Muscle of leg (tissue), 11 donors: ENCODE measurements around the gene EGR4. TPM values are rescaled to one million over a fixed set of nuclear protein-coding genes. Genes with fewer than 3 reads are reported as not detected.

Experiments
- DNase-seq: peaks from one replicate; pipeline ENCODE4 v3.0.0; 2013
- H3K27ac ChIP-seq: one replicate; pipeline ENCODE4 v1.5.1; 2013; ENCODE audit warnings: mild to moderate bottlenecking, low read length, control low read depth
- H3K27me3 ChIP-seq: one replicate; pipeline ENCODE4 v1.6.1; 2013; ENCODE audit warnings: low read length; ENCODE audit not compliant: control insufficient read depth, insufficient read depth
- H3K36me3 ChIP-seq: one replicate; pipeline ENCODE4 v1.6.1; 2013; ENCODE audit warnings: low read length; ENCODE audit not compliant: control insufficient read depth, insufficient read depth
- H3K4me1 ChIP-seq: one replicate; pipeline ENCODE4 v1.6.1; 2013; ENCODE audit warnings: low read length; ENCODE audit not compliant: control insufficient read depth, insufficient read depth
- H3K4me3 ChIP-seq: one replicate; pipeline ENCODE4 v1.5.1; 2013; ENCODE audit warnings: low read length, control low read depth
- H3K9me3 ChIP-seq: replicated peaks from 2 replicates; pipeline ENCODE4 v1.6.1; 2013; ENCODE audit warnings: low read depth, low read length; ENCODE audit not compliant: control insufficient read depth
- WGBS: methylation state at CpG from one replicate; pipeline ENCODE4 v1.1.5; 2013; ENCODE audit warnings: missing lambda C conversion rate; ENCODE audit not compliant: insufficient coverage; 5-methylcytosine and 5-hydroxymethylcytosine counted together
- polyA plus RNA-seq, 8 donors: library from polyadenylated mRNA; unstranded; fragments of 120-200 nt; gene quantifications; one replicate each; pipeline versions ENCODE4 v1.2.1 to v1.2.3, GENCODE V29; 2013; ENCODE audit warnings: inconsistent platforms in 1 of 8, low replicate concordance in 1 of 8; ENCODE audit not compliant: insufficient read length in 8 of 8, insufficient read depth in 1 of 8
- total RNA-seq: library from RNA; stranded (reverse); fragments of 120-200 nt; gene quantifications from one replicate; pipeline ENCODE4 v1.2.4, GENCODE V29; 2013

The EGR4 gene
- total and polyA plus RNA-seq, 9 donors = 0.06 TPM; not detected in 8

DNA sequence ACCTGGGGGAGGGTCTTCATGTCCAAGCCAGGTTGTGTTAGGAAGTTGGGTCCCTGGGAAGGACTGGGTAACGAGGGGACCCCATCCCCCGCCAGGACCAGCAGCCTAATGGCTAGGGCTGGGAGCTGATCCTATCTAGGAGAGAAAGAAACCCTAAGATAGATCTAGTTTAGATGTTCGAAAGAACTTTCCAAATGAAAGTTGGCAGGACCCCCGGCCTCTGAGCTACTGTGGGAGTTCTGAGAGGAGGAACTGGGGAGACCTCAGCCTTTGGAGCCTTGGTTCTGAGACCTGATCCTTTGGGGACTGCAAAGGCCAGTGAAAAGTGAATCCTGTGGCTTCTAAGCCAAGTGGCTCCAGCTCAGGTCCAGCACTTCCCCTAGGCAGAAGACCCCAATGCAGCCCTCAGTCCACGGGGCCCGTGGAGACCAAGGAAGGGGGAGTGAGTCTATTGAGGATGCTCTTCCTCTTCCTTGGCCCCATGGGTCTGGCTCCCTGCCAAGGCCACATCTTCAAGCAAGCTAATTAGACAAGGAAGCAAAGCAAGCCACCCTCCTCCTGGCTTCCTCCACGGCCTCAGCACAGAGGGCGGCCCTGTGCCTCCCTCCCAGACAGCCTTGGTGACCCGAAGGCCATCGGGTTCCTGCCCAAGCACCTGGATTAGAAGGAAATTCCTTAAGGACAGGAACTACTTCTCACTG is 35.8 kb downstream of the EGR4 start:
- Histone ChIP-seq H3K4me3 (no peak overlapping the region), H3K4me1 (no peaks in the 10 kb centered on the region), H3K36me3 (peaks cover 30% of the 10 kb centered on the region), H3K27me3 (peaks cover 2% of the 10 kb centered on the region), H3K9me3 (no peaks in the 10 kb centered on the region), H3K27ac (no peak overlapping the region)
- peak; percentile 27 for DNase-seq
- 88% methylated on average over 6 of the region's 10 CpGs for WGBS

DNA sequence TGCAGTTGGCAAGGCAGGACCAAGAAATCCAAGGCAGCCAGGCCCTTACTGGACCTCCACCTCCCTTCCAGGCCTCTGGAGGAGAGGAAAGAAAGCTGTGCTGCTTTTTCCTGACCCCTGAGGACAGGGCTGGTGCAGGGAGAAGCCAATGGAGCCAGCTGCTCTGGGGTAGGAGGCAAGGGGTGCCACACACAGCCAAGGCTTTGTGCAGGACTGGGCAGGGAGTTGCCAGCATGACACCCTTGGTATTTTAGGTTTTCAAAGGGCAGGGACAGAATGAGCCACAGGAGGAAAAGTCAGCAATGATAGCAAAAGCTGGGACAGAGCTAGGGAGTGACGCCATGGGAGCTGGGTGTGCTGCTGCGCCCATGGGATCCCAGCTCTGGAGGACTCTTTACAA is 36.3 kb downstream of the EGR4 start:
- H3K36me3 ChIP-seq = peaks cover 35% of the 10 kb centered on the region
- H3K4me3 ChIP-seq = no peak overlapping the region
- peaks cover 2% of the 10 kb centered on the region for H3K27me3 ChIP-seq
- DNase-seq = no peak
- H3K9me3 ChIP-seq = no peaks in the 10 kb centered on the region
- no peaks in the 10 kb centered on the region for H3K4me1 ChIP-seq
- WGBS = 86% methylated on average over 2 of the region's 2 CpGs
- H3K27ac ChIP-seq = no peak overlapping the region

DNA sequence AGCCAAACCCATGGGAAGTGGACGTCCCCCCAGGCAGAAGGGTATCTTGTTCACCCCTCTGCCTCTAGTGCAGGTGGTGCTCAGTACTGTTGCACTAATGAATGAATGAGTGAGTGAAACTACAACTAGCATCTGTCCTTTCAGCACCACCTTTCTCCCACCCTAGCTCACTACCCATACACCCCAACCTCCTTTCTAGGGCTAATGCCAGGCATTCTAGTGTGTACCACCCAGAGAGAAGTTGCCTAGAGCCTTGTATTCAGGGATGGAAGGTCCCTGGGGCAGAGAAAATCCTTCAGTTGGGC is 36.8 kb downstream of the EGR4 start:
- Histone ChIP-seq H3K27me3 (peaks cover 2% of the 10 kb centered on the region), H3K27ac (no peak overlapping the region), H3K4me1 (no peaks in the 10 kb centered on the region), H3K9me3 (no peaks in the 10 kb centered on the region), H3K36me3 (peaks cover 39% of the 10 kb centered on the region), H3K4me3 (no peak overlapping the region)
- WGBS = 40% methylated on average over 1 of the region's 1 CpG
- no peak for DNase-seq

DNA sequence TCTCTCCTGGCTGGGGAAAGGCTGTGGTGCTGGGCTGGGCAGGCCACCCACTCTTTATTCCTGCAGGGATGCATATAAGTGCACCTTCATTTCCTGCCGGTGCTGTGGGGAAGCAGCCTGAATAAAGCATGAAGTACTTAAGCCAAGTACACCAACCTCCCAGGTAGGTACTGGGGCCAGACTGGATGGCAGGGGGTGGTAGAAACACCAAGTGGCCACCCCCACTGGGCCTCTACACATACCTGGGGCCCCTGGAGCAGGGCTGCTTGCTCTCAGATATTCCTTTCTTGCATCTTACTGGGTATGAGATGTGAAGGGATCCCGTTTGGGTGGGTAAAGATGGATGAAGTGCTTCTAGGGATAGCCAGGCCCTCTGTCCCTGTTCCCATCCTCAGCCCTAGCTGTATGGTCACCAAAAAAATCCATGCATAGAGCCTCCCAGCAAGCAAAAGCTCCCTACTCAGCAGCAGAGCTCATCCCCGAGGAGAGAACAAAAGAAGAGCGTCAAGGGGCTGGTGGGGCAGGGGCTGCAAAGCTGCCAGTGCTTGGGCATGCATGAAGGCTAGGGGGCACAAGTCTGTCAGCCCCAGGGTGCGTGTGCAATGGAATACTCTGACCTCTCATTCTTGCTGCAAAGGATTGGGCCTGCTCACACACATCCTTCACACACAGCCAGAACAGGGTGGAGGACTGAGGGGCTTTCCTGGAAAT is 37.3 kb downstream of the EGR4 start:
- Histone ChIP-seq H3K4me3 (no peak overlapping the region), H3K36me3 (peaks cover 44% of the 10 kb centered on the region), H3K9me3 (no peaks in the 10 kb centered on the region), H3K27me3 (peaks cover 2% of the 10 kb centered on the region), H3K4me1 (no peaks in the 10 kb centered on the region), H3K27ac (no peak overlapping the region)
- DNase-seq = no peak
- no CpG with 5 or more reads among the region's 5 CpGs for WGBS

DNA sequence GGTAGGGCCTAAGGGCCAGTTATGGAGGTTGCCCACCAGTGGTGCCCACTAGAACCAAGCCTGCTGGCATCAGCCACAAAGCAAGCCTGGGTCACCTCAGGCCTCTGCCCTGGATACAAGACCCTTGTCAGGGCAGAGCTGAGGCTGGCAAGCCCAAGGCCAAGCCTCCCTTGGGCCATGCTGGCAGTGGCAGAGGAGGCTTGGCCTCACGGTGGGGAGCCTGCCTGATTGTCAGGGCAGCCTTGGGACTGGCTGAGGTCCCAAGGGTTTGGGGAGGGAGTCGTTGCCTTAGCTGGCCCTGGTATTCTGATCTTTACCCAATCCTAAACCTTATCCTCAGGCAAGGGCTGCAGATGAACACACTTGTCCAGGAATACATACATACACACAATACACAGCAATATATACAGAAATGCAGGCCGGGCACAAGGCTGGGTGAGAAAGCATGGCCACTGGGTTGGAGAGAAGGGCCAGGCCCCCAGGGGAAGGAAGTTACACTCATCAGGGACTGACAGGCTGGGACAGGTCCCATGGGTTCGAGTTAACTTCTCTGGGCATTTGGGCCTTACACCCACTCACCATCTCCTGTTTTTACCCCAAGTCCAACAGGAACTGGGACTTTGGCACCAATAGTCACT is 38.2 kb downstream of the EGR4 start:
- no peak for DNase-seq
- H3K4me3 ChIP-seq = no peak overlapping the region
- no peak overlapping the region for H3K27ac ChIP-seq
- H3K9me3 ChIP-seq = no peaks in the 10 kb centered on the region
- peaks cover 53% of the 10 kb centered on the region for H3K36me3 ChIP-seq
- no peaks in the 10 kb centered on the region for H3K4me1 ChIP-seq
- 17% methylated on average over 1 of the region's 4 CpGs for WGBS
- H3K27me3 ChIP-seq = no peaks in the 10 kb centered on the region

DNA sequence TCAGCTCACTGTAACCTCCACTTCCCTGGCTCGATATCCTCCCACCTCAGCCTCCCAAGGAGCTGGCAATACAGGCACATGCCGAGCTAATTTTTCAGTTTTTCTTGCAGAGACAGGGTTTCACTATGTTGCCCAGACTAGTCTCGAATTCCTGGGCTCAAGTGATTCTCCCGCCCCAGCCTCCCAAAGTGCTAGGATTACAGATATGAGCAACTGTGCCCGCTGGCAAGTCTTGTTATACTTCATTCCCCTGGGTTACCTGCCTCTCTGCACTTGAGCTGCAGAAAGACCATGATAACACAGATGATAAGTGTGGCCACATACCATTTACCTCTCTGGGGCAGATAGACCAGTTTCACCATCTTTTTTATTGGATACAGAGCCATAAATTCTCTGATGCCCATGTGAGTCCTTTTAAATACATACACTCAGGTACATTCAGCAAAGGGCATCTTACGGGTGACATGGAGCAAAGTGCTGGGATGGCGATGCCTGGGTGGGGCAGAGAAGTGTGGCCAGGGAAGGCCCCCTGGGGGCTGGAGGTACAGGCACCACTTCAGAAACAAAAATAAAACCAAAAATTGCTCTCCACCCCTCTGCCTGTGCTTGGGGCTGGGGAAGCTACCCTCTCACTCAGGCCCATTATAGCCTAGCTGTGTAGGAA is 38.9 kb downstream of the EGR4 start:
- Histone ChIP-seq H3K36me3 (peaks cover 60% of the 10 kb centered on the region), H3K4me1 (no peaks in the 10 kb centered on the region)
- WGBS = 86% methylated on average over 5 of the region's 7 CpGs

DNA sequence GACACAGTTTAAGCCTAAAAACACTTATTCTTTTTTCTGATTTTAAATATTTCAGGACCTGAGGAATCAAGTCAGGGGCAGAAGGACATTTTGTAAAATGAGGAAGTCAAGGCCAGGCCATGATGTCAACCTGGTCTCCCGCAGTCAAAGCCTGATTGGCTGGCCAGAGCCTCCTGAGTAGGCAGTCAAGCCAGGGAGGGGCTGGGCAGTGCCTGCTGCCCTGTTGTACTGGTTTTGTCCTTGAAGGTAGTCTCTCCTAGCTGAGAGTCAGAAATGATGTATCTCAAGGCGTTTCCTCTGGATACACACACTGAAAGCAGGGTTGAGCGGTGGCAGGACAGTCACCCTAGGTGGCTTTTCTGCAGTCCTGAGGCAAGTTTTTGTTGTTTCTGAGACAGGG is 39.4 kb downstream of the EGR4 start:
- H3K4me1 ChIP-seq = no peaks in the 10 kb centered on the region
- no peaks in the 10 kb centered on the region for H3K27me3 ChIP-seq
- H3K36me3 ChIP-seq = peaks cover 66% of the 10 kb centered on the region
- no peak overlapping the region for H3K4me3 ChIP-seq
- 85% methylated on average over 2 of the region's 3 CpGs for WGBS
- H3K9me3 ChIP-seq = no peaks in the 10 kb centered on the region
- no peak overlapping the region for H3K27ac ChIP-seq
- no peak for DNase-seq

More for the DNA sequence above, 38.9 kb downstream of the EGR4 start:
- Histone ChIP-seq H3K27ac (no peak overlapping the region), H3K4me3 (no peak overlapping the region), H3K27me3 (no peaks in the 10 kb centered on the region), H3K9me3 (no peaks in the 10 kb centered on the region)
- DNase-seq = no peak

DNA sequence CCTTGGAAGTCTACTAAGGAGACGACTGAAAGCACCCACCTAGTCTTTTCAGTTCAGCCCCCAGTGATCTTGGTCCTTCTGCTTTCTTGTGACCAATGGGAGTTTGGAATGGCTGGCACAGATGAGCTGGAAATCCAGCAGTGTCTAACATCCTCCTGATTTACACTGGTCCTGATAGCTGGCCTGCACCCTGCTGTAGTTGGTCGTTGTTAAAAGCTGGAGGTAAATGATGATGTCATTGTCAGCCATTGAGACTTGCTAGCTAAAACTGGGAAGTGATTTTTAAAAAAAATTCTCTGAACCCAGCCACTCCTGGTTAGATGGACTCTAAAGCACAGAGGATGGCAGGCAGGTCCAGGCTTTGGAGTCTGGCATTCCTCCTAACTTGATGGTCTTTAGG is 39.9 kb downstream of the EGR4 start:
- no peak overlapping the region for H3K27ac ChIP-seq
- no CpG with 5 or more reads among the region's 2 CpGs for WGBS
- H3K4me1 ChIP-seq = no peaks in the 10 kb centered on the region
- H3K9me3 ChIP-seq = no peaks in the 10 kb centered on the region
- no peak for DNase-seq
- H3K4me3 ChIP-seq = no peak overlapping the region
- H3K36me3 ChIP-seq = peaks cover 71% of the 10 kb centered on the region
- no peaks in the 10 kb centered on the region for H3K27me3 ChIP-seq

DNA sequence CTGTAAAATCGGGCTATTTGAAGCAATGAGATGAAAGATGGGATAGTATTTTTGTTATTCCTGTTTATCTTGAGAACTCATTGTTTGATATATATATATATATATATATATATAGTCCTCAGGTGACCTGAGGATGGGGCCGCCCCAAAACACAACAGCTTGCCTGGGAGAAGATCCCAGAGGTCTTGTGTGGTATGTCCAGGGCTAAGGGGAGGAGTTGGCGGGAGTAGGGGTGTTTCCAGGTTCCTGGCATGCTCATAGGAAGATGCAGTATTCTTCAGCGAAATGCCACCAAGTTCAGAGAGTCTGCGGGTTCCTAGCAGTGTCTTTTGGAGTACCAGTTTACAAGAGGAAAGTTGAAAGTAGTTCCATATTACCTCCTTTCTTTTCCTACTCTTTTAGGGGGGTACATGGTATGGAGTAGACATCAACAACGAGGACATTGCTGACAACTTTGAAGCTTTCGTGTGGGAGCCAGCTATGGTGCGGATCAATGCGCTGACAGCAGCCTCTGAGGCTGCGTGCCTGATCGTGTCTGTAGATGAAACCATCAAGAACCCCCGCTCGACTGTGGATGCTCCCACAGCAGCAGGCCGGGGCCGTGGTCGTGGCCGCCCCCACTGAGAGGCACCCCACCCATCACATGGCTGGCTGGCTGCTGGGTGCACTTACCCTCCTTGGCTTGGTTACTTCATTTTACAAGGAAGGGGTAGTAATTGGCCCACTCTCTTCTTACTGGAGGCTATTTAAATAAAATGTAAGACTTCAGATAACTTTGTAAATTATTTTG is 40.9 kb downstream of the EGR4 start:
- no peak overlapping the region for H3K27ac ChIP-seq
- 91% methylated on average over 10 of the region's 17 CpGs for WGBS
- H3K4me1 ChIP-seq = no peaks in the 10 kb centered on the region
- DNase-seq = no peak
- peaks cover 79% of the 10 kb centered on the region for H3K36me3 ChIP-seq
- no peaks in the 10 kb centered on the region for H3K27me3 ChIP-seq
- H3K4me3 ChIP-seq = no peak overlapping the region
- no peaks in the 10 kb centered on the region for H3K9me3 ChIP-seq
